Glutamatergic neuron (in vitro differentiated cells): ENCODE results near the gene RPL36. TPM values are rescaled to one million over a fixed set of nuclear protein-coding genes. Genes with fewer than 3 reads are reported as not detected.
"Not testable (repeated sequence)": the region's sequence is repeated elsewhere in the genome, so short reads cannot be mapped to it uniquely, and the experiment has no call there.

ENCODE experiments used
- DNase-seq: peaks from one replicate; pipeline ENCODE4 v3.0.0; 2022
- H3K27ac Mint-ChIP-seq: one replicate; pipeline ENCODE4 v1.8.0; 2020; ENCODE audit warnings: mild to moderate bottlenecking, mixed read lengths, inconsistent platforms; ENCODE audit not compliant: unreplicated experiment
- H3K27me3 Mint-ChIP-seq: one replicate; pipeline ENCODE4 v1.8.0; 2020; ENCODE audit warnings: mild to moderate bottlenecking, moderate library complexity, mixed read lengths, inconsistent platforms; ENCODE audit not compliant: unreplicated experiment
- H3K36me3 Mint-ChIP-seq: one replicate; pipeline ENCODE4 v1.8.0; 2020; ENCODE audit warnings: mild to moderate bottlenecking, mixed read lengths, inconsistent platforms; ENCODE audit not compliant: unreplicated experiment
- H3K4me1 Mint-ChIP-seq: one replicate; pipeline ENCODE4 v1.8.0; 2020; ENCODE audit warnings: mild to moderate bottlenecking, low read depth, mixed read lengths, inconsistent platforms; ENCODE audit not compliant: unreplicated experiment
- H3K4me3 Mint-ChIP-seq: one replicate; pipeline ENCODE4 v1.8.0; 2020; ENCODE audit warnings: mild to moderate bottlenecking, mixed read lengths, inconsistent platforms; ENCODE audit not compliant: unreplicated experiment
- H3K9me3 Mint-ChIP-seq: one replicate; pipeline ENCODE4 v1.8.0; 2020; ENCODE audit warnings: mild to moderate bottlenecking, moderate library complexity, mixed read lengths, inconsistent platforms; ENCODE audit not compliant: unreplicated experiment
- CTCF ChIP-seq: fragments of 200-600 bp; sonication (generic); IDR thresholded peaks from one replicate; pipeline ENCODE4 v1.5.0; 2021; ENCODE audit not compliant: partially characterized antibody, unreplicated experiment
- total RNA-seq: library from RNA; stranded (reverse); fragmentation: NEBNext Ultra II Directional; extraction: Animal tissue kit (Norgen Biotek cat#: 25700); gene quantifications from one replicate; pipeline ENCODE4 v1.2.1, GENCODE V29; 2021; ENCODE audit not compliant: unreplicated experiment

Gene RPL36
- total RNA-seq, 1 donor from 2014 or later: 514 TPM

GRCh38 chr19:5727453-5728050 is 37.5 kb downstream of the RPL36 start:
- H3K9me3 Mint-ChIP-seq: peaks cover 3% of the 10 kb centered on the region
- H3K27me3 Mint-ChIP-seq: peaks cover 4% of the 10 kb centered on the region
- H3K27ac Mint-ChIP-seq: no peak overlapping the region
- TF ChIP-seq CTCF: no peak
- no peaks in the 10 kb centered on the region for H3K4me1 Mint-ChIP-seq
- H3K4me3 Mint-ChIP-seq: no peak overlapping the region
- DNase-seq: no peak
- peaks cover 5% of the 10 kb centered on the region for H3K36me3 Mint-ChIP-seq

GRCh38 chr19:5733172-5733571 is 43.1 kb downstream of the RPL36 start:
- H3K9me3 Mint-ChIP-seq, H3K27me3 Mint-ChIP-seq, DNase-seq, H3K4me3 Mint-ChIP-seq, H3K36me3 Mint-ChIP-seq, H3K4me1 Mint-ChIP-seq, H3K27ac Mint-ChIP-seq: not testable (repeated sequence)

GRCh38 chr19:5738423-5738822 is 48.3 kb downstream of the RPL36 start:
- no peak for DNase-seq
- Mint-ChIP-seq H3K4me1 (no peaks in the 10 kb centered on the region), H3K27me3 (peaks cover 7% of the 10 kb centered on the region), H3K4me3 (no peak overlapping the region), H3K27ac (no peak overlapping the region), H3K9me3 (peaks cover 4% of the 10 kb centered on the region), H3K36me3 (no peaks in the 10 kb centered on the region)
- no peak for TF ChIP-seq CTCF

Other genes with a start within 250 kb of the RPL36 start
- gene ZNRF4, start 234.9 kb upstream of the RPL36 start, total RNA-seq: not detected
- 1.0 TPM for gene TINCR, start 122.3 kb upstream of the RPL36 start, total RNA-seq
- gene SAFB2, start 67.5 kb upstream of the RPL36 start, total RNA-seq: 70.9 TPM
- gene SAFB, start 67.2 kb upstream of the RPL36 start, total RNA-seq: 133 TPM
- 22.8 TPM for gene MICOS13, start 9.8 kb upstream of the RPL36 start, total RNA-seq
- gene HSD11B1L, start 9.3 kb upstream of the RPL36 start, total RNA-seq: 64.4 TPM
- 98.5 TPM for gene LONP1, start 29.9 kb downstream of the RPL36 start, total RNA-seq
- gene CATSPERD, start 30.3 kb downstream of the RPL36 start, total RNA-seq: not detected
- 3.1 TPM for gene PRR22, start 94.5 kb downstream of the RPL36 start, total RNA-seq
- 22.4 TPM for gene DUS3L, start 100.9 kb downstream of the RPL36 start, total RNA-seq
- 1.2 TPM for gene NRTN, start 114.8 kb downstream of the RPL36 start, total RNA-seq
- gene FUT6, start 149.4 kb downstream of the RPL36 start, total RNA-seq: not detected
- gene FUT3, start 161.2 kb downstream of the RPL36 start, total RNA-seq: not detected
- gene FUT5, start 180.2 kb downstream of the RPL36 start, total RNA-seq: 0.27 TPM
- 193 TPM for gene NDUFA11, start 213.5 kb downstream of the RPL36 start, total RNA-seq
- 7.5 TPM for gene VMAC, start 214.6 kb downstream of the RPL36 start, total RNA-seq
- 9.9 TPM for gene CAPS, start 224.0 kb downstream of the RPL36 start, total RNA-seq